DMS153 treated with DMSO at 0.1 percent for 48 hours (cell line): ENCODE measurements around the gene TRIM28.
"Not testable (repeated sequence)": the region's sequence is repeated elsewhere in the genome, so short reads cannot be mapped to it uniquely, and the experiment has no call there.

Source experiments
- DNase-seq: peaks from one replicate; lab custom pipeline; 2025; ENCODE audit not compliant: unreplicated experiment; lab: John Stamatoyannopoulos, UW

Gene TRIM28

DNA sequence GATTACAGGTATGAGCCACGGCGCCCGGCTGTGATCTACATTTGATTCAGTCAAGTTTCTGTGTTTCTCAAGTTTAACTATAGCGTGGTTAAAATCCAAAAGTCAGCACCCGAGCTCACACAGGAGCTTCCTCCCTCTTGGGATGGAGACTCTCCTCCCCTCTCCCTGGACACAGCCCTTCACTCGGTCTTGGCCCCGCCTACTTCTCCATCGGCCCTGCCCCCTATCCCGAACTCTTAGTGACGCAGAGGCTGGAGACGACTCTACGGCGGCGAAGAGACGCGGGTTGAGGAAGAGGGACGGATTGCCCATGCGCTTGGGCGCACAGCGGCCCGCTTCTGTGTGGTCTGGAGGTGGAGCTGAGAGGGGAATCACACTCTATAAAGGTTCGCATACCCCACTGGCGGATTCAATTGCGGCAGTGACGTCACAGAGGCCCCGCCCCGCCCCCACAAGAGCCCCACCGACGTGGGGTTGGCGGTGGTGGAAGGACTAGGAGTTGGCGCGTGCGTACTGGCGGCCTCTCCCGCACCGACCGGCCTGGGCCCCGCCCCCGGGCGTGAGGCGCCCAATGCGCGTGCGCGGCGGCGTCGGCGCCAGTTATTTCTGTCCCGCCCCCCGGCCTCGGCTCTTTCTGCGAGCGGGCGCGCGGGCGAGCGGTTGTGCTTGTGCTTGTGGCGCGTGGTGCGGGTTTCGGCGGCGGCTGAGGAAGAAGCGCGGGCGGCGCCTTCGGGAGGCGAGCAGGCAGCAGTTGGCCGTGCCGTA is at the start of gene TRIM28:
TRIM28 (plus strand) TSS at position 239 of the 765 bp plus-strand sequence. CDS start 694 bp downstream, outside the sequence.
- no peak for DNase-seq

DNA sequence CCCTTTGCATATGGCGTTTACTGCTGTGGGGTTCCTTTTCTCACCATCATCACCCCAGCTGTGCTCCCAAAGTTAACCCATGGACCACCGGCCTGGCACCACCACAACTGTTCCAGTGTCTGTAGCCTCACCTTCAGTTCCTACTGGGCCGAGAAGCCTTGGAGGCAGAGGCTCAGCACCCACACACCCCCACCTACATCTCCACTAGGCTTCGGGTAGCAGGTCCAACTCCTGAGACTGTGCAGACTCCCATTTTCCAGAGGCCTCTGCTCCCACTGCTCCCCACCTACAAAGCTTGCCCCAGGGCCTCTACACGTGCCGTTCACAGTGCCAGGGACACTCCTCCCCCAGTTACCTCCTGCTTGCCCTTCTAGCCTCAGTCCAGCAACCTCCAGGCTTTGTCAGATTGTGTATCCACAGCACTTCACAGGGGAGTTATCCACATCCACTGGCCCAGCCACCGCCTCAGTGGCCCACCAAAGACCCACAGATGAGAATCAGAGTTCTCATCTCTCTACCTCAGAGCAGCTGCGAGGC is 46.2 kb upstream of the TRIM28 start:
- DNase-seq, result no peak

DNA sequence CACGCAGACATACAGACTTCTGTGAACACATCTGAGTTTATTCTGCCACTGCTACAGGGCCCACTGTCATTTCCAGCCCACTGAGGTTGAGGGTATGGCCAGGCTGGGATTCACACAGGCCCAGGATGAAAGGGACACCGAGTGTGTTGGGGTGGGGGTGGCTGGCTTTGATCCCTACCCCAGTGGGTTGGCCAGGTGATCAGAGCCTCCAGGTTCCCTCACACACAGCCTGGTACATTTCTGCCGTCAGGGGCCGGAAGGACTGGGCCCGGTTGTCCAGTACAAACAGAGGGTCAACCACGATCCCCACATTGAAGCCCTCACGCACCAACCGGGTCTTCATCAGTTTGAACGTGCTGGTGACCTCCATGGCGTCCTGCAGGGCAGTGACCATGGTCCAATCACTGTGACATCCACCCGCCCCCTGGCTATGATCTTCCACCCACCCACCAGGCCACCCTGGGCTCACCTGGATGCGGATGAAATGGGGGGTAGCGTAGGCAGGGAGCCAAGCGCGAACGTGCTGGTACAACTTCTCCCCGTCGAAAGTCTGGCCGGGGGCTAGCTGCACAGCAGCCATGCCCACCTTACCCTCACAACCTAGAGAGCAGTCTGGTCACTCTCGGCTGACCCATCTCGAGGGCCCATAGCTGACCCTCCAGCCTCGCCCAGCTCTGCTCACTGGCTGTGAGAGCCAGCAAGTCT is 45.4 kb upstream of the TRIM28 start:
- DNase-seq, result no peak

DNA sequence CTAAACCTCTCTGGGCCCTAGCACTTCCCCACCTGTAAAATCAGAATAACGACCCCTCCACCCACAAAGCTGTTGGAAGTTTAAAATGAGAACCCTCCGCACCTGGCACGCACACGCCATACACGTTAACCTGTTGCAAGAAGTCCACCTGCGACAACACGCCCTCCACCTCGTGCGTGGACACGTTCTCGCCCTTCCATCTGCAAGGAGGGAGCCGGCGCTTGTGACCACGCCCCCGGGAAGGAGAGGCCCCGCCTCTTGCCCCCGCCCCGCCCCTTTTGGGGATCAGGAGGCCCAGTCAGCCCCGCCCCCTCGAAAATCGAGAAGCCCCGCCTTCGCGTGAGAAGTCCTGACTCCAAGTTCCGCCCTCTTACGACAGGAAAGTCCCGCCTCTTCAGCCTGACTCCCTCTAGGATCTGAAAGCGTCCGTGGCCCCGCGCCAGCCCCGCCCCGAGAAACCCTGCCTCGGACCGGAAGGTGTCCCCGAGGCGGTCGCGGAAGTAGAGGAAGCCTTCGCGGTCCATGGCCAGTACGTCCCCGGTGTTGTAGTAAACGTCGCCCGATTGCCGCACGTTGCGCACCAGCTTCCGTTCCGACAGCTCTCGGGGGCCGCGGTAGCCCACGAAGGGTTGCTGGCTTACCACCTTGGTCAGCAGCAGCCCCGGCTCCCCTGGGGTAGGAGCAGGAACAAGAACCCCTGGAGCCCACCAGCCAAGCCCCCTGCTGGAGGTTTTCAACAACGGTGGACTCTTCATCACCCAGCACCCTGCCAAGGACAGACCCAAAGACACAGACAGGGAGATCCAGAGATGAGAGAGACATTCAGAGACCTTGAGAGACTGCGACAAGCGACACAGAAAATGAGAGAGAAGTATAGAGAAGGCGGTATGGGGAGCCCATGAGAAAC is 44.6 kb upstream of the TRIM28 start:
- peak; percentile 96 for DNase-seq

DNA sequence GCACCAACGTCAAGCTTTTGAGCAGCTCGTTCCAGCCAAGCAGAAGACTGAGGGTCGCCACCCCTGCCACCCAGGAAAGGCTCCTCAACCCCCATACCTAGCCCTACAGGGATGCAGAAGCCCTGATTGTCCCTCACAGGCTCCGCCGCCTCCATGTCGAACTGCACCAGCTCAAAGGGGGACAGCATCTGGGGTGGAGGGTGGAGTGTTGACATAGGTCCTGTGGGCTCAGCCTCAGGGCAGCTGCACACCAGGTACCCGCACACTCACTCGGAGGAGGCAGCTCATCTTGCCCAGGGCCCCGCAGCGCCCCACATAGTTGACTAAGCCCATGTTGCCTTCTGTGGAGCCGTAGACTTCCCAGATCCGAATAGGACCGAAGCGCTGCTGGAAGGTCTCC is 43.6 kb upstream of the TRIM28 start:
- DNase-seq, result no peak

DNA sequence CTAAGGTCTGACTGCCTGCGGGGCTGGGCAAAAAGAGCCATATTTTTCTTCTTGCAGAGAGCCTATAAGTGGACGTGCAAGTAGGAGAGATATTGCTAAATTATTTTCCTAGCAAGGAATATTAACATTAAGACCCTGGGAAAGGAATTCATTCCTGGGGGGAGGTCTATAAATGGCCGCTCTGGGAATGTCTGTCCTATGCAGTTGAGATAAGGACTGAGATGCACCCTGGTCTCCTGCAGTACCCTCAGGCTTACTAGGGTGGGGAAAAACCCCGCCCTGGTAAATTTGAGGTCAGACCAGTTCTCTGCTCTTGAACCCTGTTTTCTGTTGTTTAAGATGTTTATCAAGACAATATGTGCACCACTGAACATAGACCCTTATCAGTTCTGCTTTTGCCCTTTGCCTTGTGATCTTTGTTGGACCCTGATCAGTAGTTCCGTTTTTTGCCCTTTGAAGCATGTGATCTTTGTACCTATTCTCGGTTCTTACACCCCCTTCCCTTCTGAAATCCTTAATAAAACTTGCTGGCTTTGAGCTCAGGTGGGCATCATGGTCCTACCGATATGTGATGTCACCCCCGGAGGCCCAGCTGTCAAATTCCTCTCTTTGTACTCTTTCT is 36.2 kb upstream of the TRIM28 start:
- not testable (repeated sequence) for DNase-seq

DNA sequence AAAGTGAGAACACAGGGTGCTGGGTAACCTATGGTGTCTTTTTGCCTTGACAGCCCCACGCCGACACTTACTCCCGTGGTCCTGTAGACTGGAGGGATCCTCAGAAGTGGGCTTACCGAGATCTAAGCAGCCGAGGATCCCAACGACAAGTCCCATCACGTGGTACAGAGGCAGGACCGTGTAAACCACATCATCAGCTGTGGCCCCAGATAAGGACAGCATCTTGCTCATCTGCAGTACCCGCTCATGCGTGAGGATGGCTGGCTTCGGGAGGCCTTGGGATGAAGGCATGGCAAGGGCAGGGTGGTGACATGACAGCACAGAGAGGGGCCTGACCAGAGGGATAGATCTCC is 34.2 kb upstream of the TRIM28 start:
- DNase-seq, result no peak

DNA sequence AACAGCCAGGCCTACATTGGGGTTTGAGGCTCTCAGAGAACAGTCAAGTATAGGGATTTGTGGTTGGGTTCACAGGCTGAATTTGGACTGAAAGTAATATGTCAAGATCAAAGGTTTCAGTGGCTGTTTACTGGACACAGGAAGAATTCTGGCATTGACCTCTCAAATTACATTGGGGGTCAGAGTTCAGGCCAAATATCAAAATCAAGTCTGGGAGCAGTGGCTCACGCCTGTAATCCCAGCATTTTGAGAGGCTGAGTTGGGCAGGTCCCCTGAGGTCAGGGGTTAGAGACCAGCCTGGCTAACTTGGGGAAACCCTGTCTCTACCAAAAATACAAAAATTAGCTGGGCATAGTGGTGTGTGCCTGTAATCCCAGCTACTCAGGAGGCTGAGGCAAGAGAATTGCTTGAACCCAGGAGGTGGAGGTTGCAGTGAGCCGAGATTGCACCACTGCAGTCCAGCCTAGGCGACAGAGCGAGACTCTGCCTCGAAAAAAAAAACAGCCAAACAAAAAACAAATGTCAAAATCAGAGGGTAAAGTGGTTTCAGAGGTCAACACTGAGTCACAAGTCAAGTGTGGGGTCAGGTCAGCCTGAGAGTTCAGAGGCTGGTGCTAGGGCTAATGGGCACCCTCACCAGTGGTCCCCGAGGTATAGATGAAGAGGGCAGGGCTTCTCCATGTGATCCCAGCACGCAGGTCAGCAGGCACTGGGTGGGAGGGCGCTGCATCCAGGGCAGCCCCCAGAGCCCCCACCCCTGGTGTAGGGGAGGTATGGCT is 33.6 kb upstream of the TRIM28 start:
- no peak for DNase-seq

DNA sequence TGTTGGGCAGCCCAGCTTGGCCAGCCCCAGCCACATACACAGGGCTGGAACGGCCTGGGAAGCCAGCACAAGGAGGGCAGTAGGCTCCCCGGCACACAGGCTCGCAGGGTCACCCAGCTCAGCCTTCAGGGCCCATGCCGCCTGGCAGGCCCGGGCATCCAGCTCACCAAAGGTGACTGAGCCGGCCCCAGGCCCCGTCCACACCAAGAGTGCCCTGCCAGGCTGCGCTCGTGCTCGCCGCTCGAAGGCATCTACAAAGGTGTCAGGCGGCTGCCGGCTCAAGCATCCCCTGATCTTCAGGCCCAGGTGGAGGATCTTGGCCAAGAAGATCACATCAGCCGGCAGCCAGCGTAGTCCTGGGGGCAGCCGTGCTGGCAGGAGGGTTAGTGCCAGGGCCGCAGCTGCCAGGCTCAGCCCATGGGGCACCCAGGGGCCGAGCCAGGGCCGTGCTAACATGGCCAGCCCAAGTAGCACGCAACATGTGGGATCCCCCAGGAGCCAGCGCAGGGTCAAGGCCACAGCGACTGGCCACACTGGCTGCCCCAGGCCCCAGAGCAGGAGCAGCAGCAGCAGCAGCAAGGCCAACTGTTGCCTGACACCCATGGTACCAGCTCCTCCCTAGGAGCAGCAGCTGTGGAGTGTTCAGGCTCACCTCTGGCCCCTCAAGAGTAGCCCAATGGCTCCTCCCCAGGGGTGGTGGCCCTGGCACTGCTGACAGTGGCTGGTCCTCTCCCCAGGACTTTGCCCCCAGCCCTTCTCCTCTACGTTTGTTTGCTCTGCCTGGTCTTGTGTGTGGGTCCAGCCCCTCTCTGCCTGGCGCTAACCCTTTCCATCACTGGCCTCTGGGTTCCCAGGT is 32.3 kb upstream of the TRIM28 start, which contains the start of gene SLC27A5:
SLC27A5 (minus strand) TSS at position 640 of the 856 bp plus-strand sequence; CDS start at position 603, 37 bp downstream.
- no peak for DNase-seq

DNA sequence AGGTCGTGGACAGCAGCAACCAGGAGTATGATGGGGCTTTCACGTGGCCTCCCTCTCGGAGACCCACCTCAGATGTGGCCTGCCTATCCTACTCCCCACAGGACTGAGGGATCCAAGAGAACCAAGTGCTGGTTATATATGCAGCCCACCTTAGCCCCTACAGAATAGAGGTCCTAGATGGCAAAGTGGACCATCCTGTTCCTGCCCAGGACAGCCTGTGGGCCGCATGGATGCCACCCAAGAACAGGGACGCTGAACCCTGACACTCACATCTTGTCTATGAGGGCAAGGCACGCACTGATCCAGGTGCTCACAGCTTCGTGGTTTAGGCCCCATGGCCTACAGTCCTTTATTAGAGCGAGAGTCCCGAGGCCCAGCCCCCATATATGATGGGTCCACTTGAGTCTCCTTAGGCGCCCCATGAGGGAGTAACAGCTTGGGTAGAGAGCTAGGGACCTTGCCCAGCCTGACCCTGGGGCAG is 30.6 kb upstream of the TRIM28 start:
- no peak for DNase-seq

DNA sequence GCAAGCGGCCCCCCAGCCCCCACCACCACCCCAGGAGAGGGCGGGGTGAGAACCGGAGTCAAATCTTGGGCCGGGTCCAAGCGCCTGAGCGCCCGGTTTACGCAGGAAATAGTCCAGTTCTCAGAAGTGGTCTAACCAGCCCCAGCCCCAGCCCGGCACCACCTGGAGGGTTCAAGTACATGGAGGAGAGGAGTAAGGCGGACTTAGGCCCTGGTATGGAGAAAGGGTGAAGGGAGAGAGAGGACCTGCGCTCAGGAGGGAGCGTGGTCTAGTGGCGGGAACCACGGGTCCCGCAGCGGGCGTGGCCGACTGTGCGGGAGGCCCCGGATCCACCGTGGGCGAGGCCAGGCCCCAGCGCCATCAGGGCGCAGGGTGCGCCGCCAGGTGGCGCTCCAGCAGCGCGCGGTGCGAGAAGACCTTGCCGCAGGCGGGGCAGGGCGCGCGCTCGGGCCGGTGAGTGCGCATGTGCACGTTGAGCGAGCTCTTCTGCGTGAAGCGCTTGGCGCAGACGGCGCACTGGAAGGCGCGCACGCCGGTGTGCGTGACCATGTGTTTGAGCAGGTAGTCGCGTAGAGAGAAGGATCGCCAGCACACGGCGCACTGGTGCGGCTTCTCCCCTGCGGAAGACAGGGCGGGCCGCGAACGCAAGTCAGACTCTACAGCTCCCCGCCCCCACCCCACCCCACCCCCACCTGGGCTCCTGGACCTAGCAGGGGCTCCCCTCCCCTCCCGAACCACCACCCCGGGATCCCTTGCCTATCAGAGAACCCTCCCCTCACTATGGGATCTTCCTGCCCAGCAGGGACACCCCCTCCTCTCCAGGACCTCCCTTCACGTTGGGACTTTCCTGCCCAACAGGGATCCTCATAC is 29.9 kb upstream of the TRIM28 start:
- peak; percentile 84 for DNase-seq

DNA sequence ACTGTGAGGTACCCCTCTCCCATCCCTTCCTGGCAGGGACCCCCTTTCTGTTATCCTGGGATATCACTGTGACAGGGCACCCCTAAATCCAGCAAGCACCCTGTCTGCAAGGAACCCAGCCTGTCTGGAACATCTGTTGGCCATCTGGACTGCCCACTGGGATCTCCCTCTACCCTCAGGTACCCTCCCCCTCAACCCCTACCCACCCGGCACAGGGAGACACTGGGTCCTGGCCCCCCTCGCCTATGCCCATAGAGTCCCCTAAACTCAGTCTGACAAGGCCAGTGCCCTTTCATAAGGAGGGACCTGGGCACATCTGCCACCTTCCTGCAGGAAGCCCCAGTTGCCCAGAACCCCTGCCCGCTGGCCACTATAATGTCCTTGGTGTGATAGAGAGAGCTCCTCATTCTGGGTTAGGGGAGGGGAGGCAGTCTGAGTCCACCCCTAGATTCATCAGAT is 29.3 kb upstream of the TRIM28 start:
- DNase-seq, result no peak

DNA sequence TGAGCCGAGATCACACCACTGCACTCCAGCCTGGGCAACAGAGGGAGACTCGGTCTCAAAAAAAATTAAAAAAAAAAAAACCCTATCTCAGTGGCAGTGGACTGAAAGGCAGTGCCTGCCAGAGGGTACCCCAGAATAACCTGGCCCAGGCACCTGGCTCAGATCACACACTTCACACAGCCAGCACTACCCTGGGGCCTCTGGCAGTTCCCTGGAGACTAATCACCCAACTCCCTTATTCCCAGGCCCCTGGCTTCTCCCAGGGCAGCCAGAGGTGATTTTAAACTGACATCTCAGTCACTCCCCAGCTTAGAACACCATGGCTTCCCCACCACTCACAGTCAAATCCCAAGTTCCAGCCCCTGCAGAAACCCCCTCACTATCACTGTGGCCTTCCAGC is 28.6 kb upstream of the TRIM28 start:
- DNase-seq, result no peak

DNA sequence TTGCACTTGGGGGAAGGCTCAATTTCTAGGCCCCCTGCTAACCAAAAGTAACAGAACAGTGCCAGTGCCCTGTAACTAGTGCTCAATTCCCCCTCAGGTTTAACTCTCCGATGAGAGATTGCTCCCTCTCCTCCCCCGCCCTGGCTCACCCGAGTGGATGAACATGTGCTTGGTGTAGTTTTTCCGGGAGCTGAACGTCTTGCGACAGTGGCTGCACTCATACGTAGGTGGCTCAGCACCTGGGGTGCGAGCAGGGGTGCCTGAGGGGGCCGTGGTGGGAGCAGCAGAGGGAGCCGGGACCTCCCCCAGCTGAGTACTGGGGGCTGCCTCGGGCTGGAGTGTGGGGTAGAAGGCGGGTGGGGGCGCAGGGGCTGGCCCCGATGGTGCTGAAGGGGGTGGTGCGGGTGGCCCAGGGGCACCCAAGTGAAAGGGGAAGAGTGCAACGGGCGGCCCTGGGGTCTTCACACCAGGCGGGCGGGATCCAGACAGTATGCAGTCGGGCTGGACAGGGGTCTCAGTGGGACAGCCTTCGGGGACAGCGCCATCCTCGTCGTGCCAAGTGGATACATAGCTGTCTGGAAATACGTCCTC is 27.5 kb upstream of the TRIM28 start:
- DNase-seq, result no peak

DNA sequence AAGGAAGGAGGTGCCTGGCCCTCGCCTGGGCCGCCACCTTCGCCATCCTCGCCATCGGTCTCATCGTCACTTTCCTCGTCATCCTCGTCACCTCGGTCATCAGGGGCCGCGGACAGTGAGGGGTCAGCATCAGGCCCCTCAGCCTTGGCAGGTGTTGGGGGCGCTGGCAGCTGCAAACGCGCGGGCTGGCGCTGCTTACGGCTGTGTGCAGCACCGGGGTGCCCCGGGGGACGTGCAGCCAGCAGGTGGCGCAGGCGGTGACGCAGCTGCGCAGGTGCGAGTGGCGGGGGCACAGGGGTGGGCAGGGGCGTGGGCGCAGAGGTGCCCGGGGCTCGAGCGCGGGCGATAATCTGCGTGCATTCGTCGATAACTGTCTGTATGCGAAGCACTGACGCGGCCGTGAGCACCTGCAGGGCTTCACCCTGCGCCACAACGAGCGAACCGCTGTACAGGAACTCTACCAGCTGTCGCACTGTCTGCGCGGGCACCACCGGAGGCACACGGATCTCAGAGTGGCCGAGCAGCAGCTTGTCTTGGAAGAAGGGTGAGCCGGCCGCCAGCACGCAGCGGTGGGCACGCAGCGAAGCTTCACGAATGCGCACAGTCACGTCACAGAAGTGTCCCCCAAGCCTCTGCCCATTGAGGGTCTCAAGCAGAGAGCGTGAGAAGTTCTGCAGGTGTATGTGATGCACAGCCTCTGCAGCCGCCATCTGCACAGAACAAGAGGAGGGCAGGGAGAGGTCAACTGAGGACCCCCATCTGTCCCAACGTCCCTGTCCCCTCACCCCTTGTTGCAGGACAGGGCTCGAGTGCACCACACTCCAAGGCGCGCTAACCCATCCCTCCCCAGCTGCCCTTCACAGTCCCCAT is 26.7 kb upstream of the TRIM28 start:
- no peak for DNase-seq

DNA sequence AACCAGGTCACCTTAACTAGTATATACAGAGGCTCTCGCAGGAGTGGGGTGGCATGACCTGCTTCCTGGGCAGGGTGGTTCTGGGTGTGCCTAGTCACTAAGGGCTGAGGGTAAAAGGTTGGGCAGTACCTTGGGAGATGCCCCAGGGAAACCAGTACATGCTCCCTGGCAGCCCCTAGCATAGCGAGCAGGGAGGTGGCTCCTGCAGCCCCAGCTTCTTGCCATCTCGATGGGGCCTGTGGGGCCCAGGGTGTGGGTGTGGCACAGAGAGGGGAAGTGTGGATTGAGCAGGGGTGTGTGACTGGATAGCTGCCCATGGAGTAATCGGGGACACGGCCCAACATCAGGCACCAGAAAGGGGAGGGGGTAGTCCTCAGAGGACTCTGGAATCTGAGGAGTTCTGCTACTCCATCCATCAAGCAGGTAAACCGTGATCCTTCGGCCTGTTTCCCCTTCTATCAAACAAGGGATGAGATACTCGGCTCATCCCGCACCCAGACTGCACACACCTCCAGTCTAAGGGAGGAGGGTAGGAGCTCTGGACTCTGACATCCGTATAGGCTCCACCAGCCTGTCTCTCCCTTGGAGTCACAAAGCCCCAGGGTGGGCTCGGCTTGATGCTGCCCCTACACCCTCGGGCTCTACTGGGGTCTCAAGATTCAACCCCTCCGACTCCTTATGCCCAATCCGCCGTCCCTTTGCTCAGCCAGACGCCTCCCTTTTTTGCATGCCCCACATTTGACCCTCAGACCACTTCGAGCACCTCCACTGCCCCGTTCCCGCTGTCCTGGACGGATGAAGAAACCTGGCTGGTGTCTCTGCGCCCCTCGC is 25.4 kb upstream of the TRIM28 start:
- DNase-seq, result no peak
